Activated T-cell treated with anti-CD3 and anti-CD28 coated beads, Interleukin-2, amount 50 U/mL, for 24 hours (primary cell): ENCODE results near the gene GALNT2.

Experiments
- DNase-seq: peaks from one replicate; pipeline ENCODE4 v3.0.0-alpha.2; 2020
- H3K27ac Mint-ChIP-seq: 2 replicates; pipeline ENCODE4 v1.8.0; 2020; ENCODE audit warnings: mild to moderate bottlenecking, mixed read lengths
- H3K27me3 Mint-ChIP-seq: 2 replicates; pipeline ENCODE4 v1.8.0; 2020; ENCODE audit warnings: mixed read lengths
- H3K36me3 Mint-ChIP-seq: 2 replicates; pipeline ENCODE4 v1.8.0; 2020; ENCODE audit warnings: low read depth, mixed read lengths
- H3K4me1 Mint-ChIP-seq: 2 replicates; pipeline ENCODE4 v1.8.0; 2020; ENCODE audit warnings: low read depth, mixed read lengths
- H3K4me3 Mint-ChIP-seq: 2 replicates; pipeline ENCODE4 v1.8.0; 2020; ENCODE audit warnings: mild to moderate bottlenecking, moderate library complexity, mixed read lengths
- H3K9me3 Mint-ChIP-seq: 2 replicates; pipeline ENCODE4 v1.8.0; 2020; ENCODE audit warnings: mixed read lengths

Gene GALNT2

GRCh38 chr1:230139315-230139714 lies 72.3 kb downstream of the GALNT2 start:
- Mint-ChIP-seq H3K36me3 (peaks cover 66% of the 10 kb centered on the region), H3K4me1 (peaks cover 61% of the 10 kb centered on the region), H3K9me3 (no peaks in the 10 kb centered on the region), H3K27me3 (no peaks in the 10 kb centered on the region), H3K27ac (no peak overlapping the region), H3K4me3 (no peak overlapping the region)
- no peak for DNase-seq

- H3K27me3 Mint-ChIP-seq: no peaks in the 10 kb centered on the region
- no peak overlapping the region for H3K27ac Mint-ChIP-seq
- H3K4me1 Mint-ChIP-seq: peaks cover 61% of the 10 kb centered on the region
- peaks cover 63% of the 10 kb centered on the region for H3K36me3 Mint-ChIP-seq
- H3K4me3 Mint-ChIP-seq: no peak overlapping the region
- DNase-seq: no peak
- no peaks in the 10 kb centered on the region for H3K9me3 Mint-ChIP-seq
Observed at GRCh38 chr1:230139741-230140140, 72.7 kb downstream of the GALNT2 start.

GRCh38 chr1:230140221-230141020 lies 73.4 kb downstream of the GALNT2 start:
- H3K27ac Mint-ChIP-seq: peak overlapping the region; percentile 50
- no peaks in the 10 kb centered on the region for H3K9me3 Mint-ChIP-seq
- no peak for DNase-seq
- H3K27me3 Mint-ChIP-seq: no peaks in the 10 kb centered on the region
- peaks cover 62% of the 10 kb centered on the region for H3K4me1 Mint-ChIP-seq
- H3K4me3 Mint-ChIP-seq: no peak overlapping the region
- peaks cover 57% of the 10 kb centered on the region for H3K36me3 Mint-ChIP-seq

GRCh38 chr1:230141021-230141648 lies 74.1 kb downstream of the GALNT2 start:
- Mint-ChIP-seq H3K36me3 (peaks cover 54% of the 10 kb centered on the region), H3K4me3 (no peak overlapping the region), H3K27me3 (no peaks in the 10 kb centered on the region), H3K9me3 (no peaks in the 10 kb centered on the region), H3K4me1 (peaks cover 67% of the 10 kb centered on the region), H3K27ac (peak overlapping the region; percentile 50)
- DNase-seq: no peak

- peak overlapping the region; percentile 40 for H3K27ac Mint-ChIP-seq
- H3K27me3 Mint-ChIP-seq: no peaks in the 10 kb centered on the region
- DNase-seq: no peak
- no peaks in the 10 kb centered on the region for H3K9me3 Mint-ChIP-seq
- H3K4me1 Mint-ChIP-seq: peaks cover 75% of the 10 kb centered on the region
- H3K36me3 Mint-ChIP-seq: peaks cover 48% of the 10 kb centered on the region
- no peak overlapping the region for H3K4me3 Mint-ChIP-seq
Observed at GRCh38 chr1:230141797-230142607, 75.0 kb downstream of the GALNT2 start.

- DNase-seq: no peak
- Mint-ChIP-seq H3K4me1 (peaks cover 81% of the 10 kb centered on the region), H3K27me3 (no peaks in the 10 kb centered on the region), H3K9me3 (no peaks in the 10 kb centered on the region), H3K27ac (no peak overlapping the region), H3K36me3 (peaks cover 41% of the 10 kb centered on the region), H3K4me3 (no peak overlapping the region)
Observed at GRCh38 chr1:230142608-230143210, 75.7 kb downstream of the GALNT2 start.

GRCh38 chr1:230143534-230143933 lies 76.5 kb downstream of the GALNT2 start:
- Mint-ChIP-seq H3K4me1 (peaks cover 81% of the 10 kb centered on the region), H3K27me3 (no peaks in the 10 kb centered on the region), H3K27ac (no peak overlapping the region), H3K9me3 (no peaks in the 10 kb centered on the region), H3K36me3 (peaks cover 36% of the 10 kb centered on the region), H3K4me3 (no peak overlapping the region)
- no peak for DNase-seq

GRCh38 chr1:230144010-230144614 lies 77.1 kb downstream of the GALNT2 start:
- no peak overlapping the region for H3K4me3 Mint-ChIP-seq
- peaks cover 31% of the 10 kb centered on the region for H3K36me3 Mint-ChIP-seq
- no peaks in the 10 kb centered on the region for H3K9me3 Mint-ChIP-seq
- peaks cover 82% of the 10 kb centered on the region for H3K4me1 Mint-ChIP-seq
- H3K27ac Mint-ChIP-seq: peak overlapping the region; percentile 44
- DNase-seq: no peak
- no peaks in the 10 kb centered on the region for H3K27me3 Mint-ChIP-seq

GRCh38 chr1:230144758-230145504 lies 77.9 kb downstream of the GALNT2 start:
- Mint-ChIP-seq H3K4me3 (no peak overlapping the region), H3K36me3 (peaks cover 24% of the 10 kb centered on the region), H3K4me1 (peaks cover 84% of the 10 kb centered on the region), H3K27ac (peak overlapping the region; percentile 44), H3K27me3 (no peaks in the 10 kb centered on the region), H3K9me3 (no peaks in the 10 kb centered on the region)
- DNase-seq: no peak

- H3K27ac Mint-ChIP-seq: peak overlapping the region; percentile 19
- no peaks in the 10 kb centered on the region for H3K9me3 Mint-ChIP-seq
- no peak overlapping the region for H3K4me3 Mint-ChIP-seq
- H3K4me1 Mint-ChIP-seq: peaks cover 86% of the 10 kb centered on the region
- no peaks in the 10 kb centered on the region for H3K27me3 Mint-ChIP-seq
- H3K36me3 Mint-ChIP-seq: peaks cover 23% of the 10 kb centered on the region
- DNase-seq: no peak
Observed at GRCh38 chr1:230145505-230145899, 78.5 kb downstream of the GALNT2 start.

- H3K4me3 Mint-ChIP-seq: no peak overlapping the region
- peaks cover 81% of the 10 kb centered on the region for H3K4me1 Mint-ChIP-seq
- no peak for DNase-seq
- H3K27me3 Mint-ChIP-seq: no peaks in the 10 kb centered on the region
- H3K27ac Mint-ChIP-seq: peak overlapping the region; percentile 22
- H3K36me3 Mint-ChIP-seq: peaks cover 24% of the 10 kb centered on the region
- H3K9me3 Mint-ChIP-seq: no peaks in the 10 kb centered on the region
Observed at GRCh38 chr1:230145953-230146476, 79.0 kb downstream of the GALNT2 start.

GRCh38 chr1:230146709-230147108 lies 79.7 kb downstream of the GALNT2 start:
- no peaks in the 10 kb centered on the region for H3K9me3 Mint-ChIP-seq
- H3K27me3 Mint-ChIP-seq: no peaks in the 10 kb centered on the region
- peaks cover 79% of the 10 kb centered on the region for H3K4me1 Mint-ChIP-seq
- DNase-seq: no peak
- peaks cover 26% of the 10 kb centered on the region for H3K36me3 Mint-ChIP-seq
- peak overlapping the region; percentile 47 for H3K27ac Mint-ChIP-seq
- H3K4me3 Mint-ChIP-seq: no peak overlapping the region

GRCh38 chr1:230147253-230148125 lies 80.5 kb downstream of the GALNT2 start:
- no peak for DNase-seq
- H3K4me3 Mint-ChIP-seq: no peak overlapping the region
- no peaks in the 10 kb centered on the region for H3K27me3 Mint-ChIP-seq
- no peak overlapping the region for H3K27ac Mint-ChIP-seq
- H3K4me1 Mint-ChIP-seq: peaks cover 76% of the 10 kb centered on the region
- H3K36me3 Mint-ChIP-seq: peaks cover 28% of the 10 kb centered on the region
- H3K9me3 Mint-ChIP-seq: no peaks in the 10 kb centered on the region
